ENCODE data around the gene ANO10.

GRCh38 chr3:43526956-43527355 is 94.9 kb downstream of the ANO10 start:
- TF ChIP-seq CTCF (IDR thresholded peaks at IDR 0.05) (no peak), POLR2A (IDR thresholded peaks at IDR 0.05) (no peak)
